ENCODE data around the gene TIGD4. TPM values are rescaled to one million over a fixed set of nuclear protein-coding genes. Genes with fewer than 3 reads are reported as not detected.
"Not testable (repeated sequence)": the region's sequence is repeated elsewhere in the genome, so short reads cannot be mapped to it uniquely, and the experiment has no call there.

TIGD4 gene
- total RNA-seq, 1 experiment from 2014 or later: 0.41 TPM

DNA sequence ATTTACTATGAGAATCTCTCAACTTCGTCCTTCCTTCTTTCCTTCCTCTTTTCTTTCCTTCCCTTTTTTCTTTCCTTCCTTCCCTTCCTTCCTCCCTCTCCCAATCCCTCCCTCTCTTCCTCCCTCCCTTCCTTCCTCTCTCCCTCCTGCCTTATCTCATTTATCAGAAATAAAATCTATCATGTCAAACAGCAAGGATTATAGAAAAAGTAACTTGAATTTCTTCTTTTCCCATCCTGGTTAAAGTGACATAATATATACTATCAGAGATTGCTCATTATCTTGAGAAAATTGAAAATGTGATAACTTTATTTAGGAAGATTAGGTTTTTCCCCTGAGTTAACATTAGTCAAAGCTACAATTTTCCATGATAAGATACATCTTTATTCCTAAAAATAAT lies 5.6 kb downstream of the TIGD4 start:
- H3K27ac ChIP-seq (ENCODE audit: low read depth, low read length, poor library complexity, severe bottlenecking): no peak overlapping the region
- H3K4me3 ChIP-seq (ENCODE audit: low read depth, low read length, poor library complexity, severe bottlenecking): no peak overlapping the region
- intact Hi-C loops (cut with micrococcal nuclease; ENCODE audit: unreplicated experiment): no loop called here
- no peaks in the 10 kb centered on the region for H3K27me3 ChIP-seq (replicated peaks; ENCODE audit: insufficient read depth, low read depth, low read length, poor library complexity)
- no peak for DNase-seq (ENCODE audit: low spot score)
- no TSS peak for BruUV-seq (replicated peaks)
- peaks cover 5% of the 10 kb centered on the region for H3K4me1 ChIP-seq (ENCODE audit: insufficient read depth, low read length, poor library complexity, severe bottlenecking)
- H3K36me3 ChIP-seq (ENCODE audit: insufficient read depth, low read length, poor library complexity, severe bottlenecking): no peaks in the 10 kb centered on the region
- TF ChIP-seq, protein P1, sequence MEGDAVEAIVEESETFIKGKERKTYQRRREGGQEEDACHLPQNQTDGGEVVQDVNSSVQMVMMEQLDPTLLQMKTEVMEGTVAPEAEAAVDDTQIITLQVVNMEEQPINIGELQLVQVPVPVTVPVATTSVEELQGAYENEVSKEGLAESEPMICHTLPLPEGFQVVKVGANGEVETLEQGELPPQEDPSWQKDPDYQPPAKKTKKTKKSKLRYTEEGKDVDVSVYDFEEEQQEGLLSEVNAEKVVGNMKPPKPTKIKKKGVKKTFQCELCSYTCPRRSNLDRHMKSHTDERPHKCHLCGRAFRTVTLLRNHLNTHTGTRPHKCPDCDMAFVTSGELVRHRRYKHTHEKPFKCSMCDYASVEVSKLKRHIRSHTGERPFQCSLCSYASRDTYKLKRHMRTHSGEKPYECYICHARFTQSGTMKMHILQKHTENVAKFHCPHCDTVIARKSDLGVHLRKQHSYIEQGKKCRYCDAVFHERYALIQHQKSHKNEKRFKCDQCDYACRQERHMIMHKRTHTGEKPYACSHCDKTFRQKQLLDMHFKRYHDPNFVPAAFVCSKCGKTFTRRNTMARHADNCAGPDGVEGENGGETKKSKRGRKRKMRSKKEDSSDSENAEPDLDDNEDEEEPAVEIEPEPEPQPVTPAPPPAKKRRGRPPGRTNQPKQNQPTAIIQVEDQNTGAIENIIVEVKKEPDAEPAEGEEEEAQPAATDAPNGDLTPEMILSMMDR (conservative IDR thresholded peaks at IDR 0.05; ENCODE audit: low read depth, low read length): no peak
- H3K9me3 ChIP-seq (ENCODE audit: low read depth, low read length, poor library complexity, severe bottlenecking): no peaks in the 10 kb centered on the region
- CTCF ChIA-PET: no interaction called here
- POLR2A ChIA-PET (ENCODE audit: low non-redundant PET): no interaction called here

DNA sequence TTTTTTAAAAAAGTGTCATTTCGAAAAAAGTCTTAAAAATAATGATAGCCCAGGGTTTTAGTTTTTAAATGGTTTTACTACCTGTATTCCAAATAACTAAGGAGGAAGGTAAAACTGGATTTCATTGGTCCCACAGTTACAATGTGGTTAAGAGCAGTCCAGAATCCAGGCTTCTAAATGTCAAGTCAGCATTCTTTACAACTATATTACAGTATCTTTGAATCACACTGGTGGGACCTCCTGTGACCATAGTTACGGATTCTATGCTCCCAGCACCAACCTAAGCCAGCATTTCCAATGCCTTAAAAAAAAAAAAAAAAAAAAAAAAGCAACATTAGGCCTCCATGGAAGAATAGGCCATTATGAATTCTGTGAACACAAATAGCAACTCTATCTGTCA lies 6.2 kb downstream of the TIGD4 start:
- intact Hi-C loops (cut with micrococcal nuclease; ENCODE audit: unreplicated experiment): no loop called here
- no TSS peak for BruUV-seq (replicated peaks)
- Histone ChIP-seq H3K27me3 (replicated peaks; ENCODE audit: insufficient read depth, low read depth, low read length, poor library complexity) (no peaks in the 10 kb centered on the region), H3K4me3 (ENCODE audit: low read depth, low read length, poor library complexity, severe bottlenecking) (no peak overlapping the region), H3K4me1 (ENCODE audit: insufficient read depth, low read length, poor library complexity, severe bottlenecking) (peaks cover under 1% of the 10 kb centered on the region), H3K9me3 (ENCODE audit: low read depth, low read length, poor library complexity, severe bottlenecking) (no peaks in the 10 kb centered on the region), H3K36me3 (ENCODE audit: insufficient read depth, low read length, poor library complexity, severe bottlenecking) (no peaks in the 10 kb centered on the region), H3K27ac (ENCODE audit: low read depth, low read length, poor library complexity, severe bottlenecking) (no peak overlapping the region)
- TF ChIP-seq, protein P1 (conservative IDR thresholded peaks at IDR 0.05; ENCODE audit: low read depth, low read length): no peak
- no peak for TF ChIP-seq EZH2 (IDR thresholded peaks at IDR 0.05; ENCODE audit: borderline replicate concordance, low read depth, low read length, poor library complexity, severe bottlenecking)
- CTCF ChIA-PET: no interaction called here
- no peak for DNase-seq (ENCODE audit: low spot score)
- POLR2A ChIA-PET (ENCODE audit: low non-redundant PET): interaction anchor here (0.6 kb wide), 1 partner anchor 124 kb away, joined by 3 read pairs; no protein-coding TSS in a partner anchor

DNA sequence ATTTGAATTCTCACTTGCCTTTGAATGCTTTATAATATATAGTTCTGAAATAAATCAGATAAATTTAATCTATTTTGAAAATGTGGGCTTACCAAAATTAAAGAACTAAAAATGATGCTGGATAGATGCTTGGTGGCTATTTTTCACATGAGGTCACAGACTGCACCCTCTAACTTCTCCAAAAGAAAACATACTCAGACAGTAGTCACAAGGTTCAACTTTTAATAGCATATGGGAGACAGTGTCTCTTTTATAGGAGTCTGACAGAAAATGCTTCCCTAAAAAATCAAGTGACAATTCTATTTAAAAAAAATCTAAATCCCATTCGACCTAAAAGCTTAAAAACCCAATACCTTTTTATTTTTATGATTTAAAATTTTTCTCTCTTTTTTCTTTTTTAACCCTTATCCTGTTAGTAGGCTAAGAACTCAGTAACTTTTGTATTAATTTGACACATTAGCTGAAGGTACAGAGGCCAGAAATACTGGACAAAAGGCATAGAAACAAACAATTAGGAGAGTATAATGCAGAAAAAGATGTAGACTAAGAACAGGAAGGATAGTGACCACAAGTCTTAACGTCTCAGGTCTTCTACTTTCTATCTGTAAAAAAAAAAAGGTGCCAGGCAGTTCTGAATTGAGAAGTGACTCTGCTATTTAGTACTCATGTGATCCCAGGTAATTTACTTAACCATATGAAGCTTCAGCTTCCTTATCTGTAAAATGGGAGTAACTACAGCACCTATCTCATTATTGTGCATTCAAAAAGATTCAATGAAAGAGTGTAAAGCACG lies 7.6 kb downstream of the TIGD4 start:
- Histone ChIP-seq H3K4me3 (ENCODE audit: low read depth, low read length, poor library complexity, severe bottlenecking) (no peak overlapping the region), H3K36me3 (ENCODE audit: insufficient read depth, low read length, poor library complexity, severe bottlenecking) (no peaks in the 10 kb centered on the region), H3K9me3 (ENCODE audit: low read depth, low read length, poor library complexity, severe bottlenecking) (no peaks in the 10 kb centered on the region), H3K27me3 (replicated peaks; ENCODE audit: insufficient read depth, low read depth, low read length, poor library complexity) (no peaks in the 10 kb centered on the region), H3K27ac (ENCODE audit: low read depth, low read length, poor library complexity, severe bottlenecking) (no peak overlapping the region), H3K4me1 (ENCODE audit: insufficient read depth, low read length, poor library complexity, severe bottlenecking) (no peaks in the 10 kb centered on the region)
- POLR2A ChIA-PET (ENCODE audit: low non-redundant PET): no interaction called here
- no TSS peak for BruUV-seq (replicated peaks)
- intact Hi-C loops (cut with micrococcal nuclease; ENCODE audit: unreplicated experiment): no loop called here
- DNase-seq (ENCODE audit: low spot score): no peak
- TF ChIP-seq, protein P1 (conservative IDR thresholded peaks at IDR 0.05; ENCODE audit: low read depth, low read length): no peak
- TF ChIP-seq EZH2 (IDR thresholded peaks at IDR 0.05; ENCODE audit: borderline replicate concordance, low read depth, low read length, poor library complexity, severe bottlenecking): no peak
- CTCF ChIA-PET: no interaction called here

DNA sequence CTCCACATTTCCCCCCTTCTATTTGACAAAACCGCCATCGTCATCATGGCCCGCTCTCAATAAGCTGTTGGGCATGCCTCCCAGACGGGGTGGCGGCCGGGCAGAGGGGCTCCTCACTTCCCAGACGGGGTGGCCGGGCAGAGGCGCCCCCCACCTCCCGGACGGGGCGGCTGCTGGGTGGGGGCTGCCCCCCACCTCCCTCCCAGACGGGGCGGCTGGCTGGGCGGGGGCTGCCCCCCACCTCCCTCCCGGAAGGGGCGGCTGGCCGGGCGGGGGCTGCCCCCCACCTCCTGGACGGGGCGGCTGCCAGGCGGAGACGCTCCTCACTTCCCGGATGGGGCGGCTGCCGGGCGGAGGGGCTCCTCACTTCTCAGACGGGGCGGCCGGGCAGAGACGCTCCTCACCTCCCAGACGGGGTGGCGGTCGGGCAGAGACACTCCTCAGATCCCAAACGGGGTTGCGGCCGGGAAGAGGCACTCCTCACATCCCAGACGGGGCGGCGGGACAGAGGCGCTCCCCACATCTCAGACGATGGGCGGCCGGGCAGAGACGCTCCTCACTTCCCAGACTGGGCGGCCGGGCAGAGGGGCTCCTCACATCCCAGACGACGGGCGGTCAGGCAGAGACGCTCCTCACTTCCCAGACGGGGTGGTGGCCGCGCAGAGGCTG lies 14.3 kb downstream of the TIGD4 start:
- H3K27me3 ChIP-seq (replicated peaks; ENCODE audit: insufficient read depth, low read depth, low read length, poor library complexity); H3K36me3 ChIP-seq (ENCODE audit: insufficient read depth, low read length, poor library complexity, severe bottlenecking); H3K4me3 ChIP-seq (ENCODE audit: low read depth, low read length, poor library complexity, severe bottlenecking); CTCF ChIA-PET; H3K9me3 ChIP-seq (ENCODE audit: low read depth, low read length, poor library complexity, severe bottlenecking); intact Hi-C loops (cut with micrococcal nuclease; ENCODE audit: unreplicated experiment); H3K27ac ChIP-seq (ENCODE audit: low read depth, low read length, poor library complexity, severe bottlenecking); POLR2A ChIA-PET (ENCODE audit: low non-redundant PET); DNase-seq (ENCODE audit: low spot score); BruUV-seq (replicated peaks); H3K4me1 ChIP-seq (ENCODE audit: insufficient read depth, low read length, poor library complexity, severe bottlenecking): not testable (repeated sequence)

Data from A673 (cell line).